CD14-positive monocyte (primary cell): ENCODE data around the gene CKAP2L. TPM values are rescaled to one million over a fixed set of nuclear protein-coding genes. Genes with fewer than 3 reads are reported as not detected.

Experiments
- DNase-seq, 3 donors: peaks; one replicate each; pipeline ENCODE4 v3.0.0-alpha.2; 2011 to 2022
- H2AFZ ChIP-seq: 2 replicates; pipeline ENCODE4 v1.6.0; 2012; ENCODE audit warnings: mild to moderate bottlenecking, low read depth, low read length, inconsistent platforms; ENCODE audit not compliant: insufficient read depth, poor library complexity, severe bottlenecking
- H3K27ac ChIP-seq, 2 donors: 1 replicate in 1 of 2; 2 replicates in 1 of 2; pipeline ENCODE4 v1.5.1; 2012 to 2013; ENCODE audit warnings: low read length in 2 of 2, control low read depth in 1 of 2, inconsistent platforms in 1 of 2, low read depth in 1 of 2, mild to moderate bottlenecking in 1 of 2
- H3K27me3 ChIP-seq, 2 donors: one replicate each; pipeline versions ENCODE4 v1.6.0 to v1.6.1; 2011 to 2013; ENCODE audit warnings: low read length in 2 of 2; ENCODE audit not compliant: control insufficient read depth in 2 of 2, insufficient read depth in 2 of 2
- H3K36me3 ChIP-seq, 2 donors: replicated peaks in 1 of 2; 1 replicate in 1 of 2; 2 replicates in 1 of 2; pipeline versions ENCODE4 v1.5.1 to v1.6.1; 2012 to 2013; ENCODE audit warnings: low read length in 2 of 2, control low read depth in 1 of 2, inconsistent platforms in 1 of 2, mild to moderate bottlenecking in 1 of 2; ENCODE audit not compliant: insufficient read depth in 2 of 2, control insufficient read depth in 1 of 2
- H3K4me1 ChIP-seq, 2 donors: 1 replicate in 1 of 2; 2 replicates in 1 of 2; pipeline versions ENCODE4 v1.5.1 to v1.6.1; 2012 to 2013; ENCODE audit warnings: low read length in 2 of 2, control low read depth in 1 of 2, inconsistent platforms in 1 of 2, mild to moderate bottlenecking in 1 of 2, moderate library complexity in 1 of 2; ENCODE audit not compliant: insufficient read depth in 2 of 2, control insufficient read depth in 1 of 2
- H3K4me2 ChIP-seq: replicated peaks from 2 replicates; pipeline ENCODE3; 2012; ENCODE audit warnings: low read length, moderate library complexity, mild to moderate bottlenecking; ENCODE audit not compliant: poor library complexity, severe bottlenecking; ENCODE audit errors: extremely low read depth
- H3K4me3 ChIP-seq, 3 experiments: fragments of 200-600 bp in 1 of 3; sonication (generic) in 1 of 3; replicated peaks in 1 of 3; 1 replicate in 2 of 3; 2 replicates in 1 of 3; pipeline ENCODE4 v1.5.1; 2011 to 2013; ENCODE audit warnings: low read length in 3 of 3, mild to moderate bottlenecking in 3 of 3, control low read depth in 2 of 3, low read depth in 2 of 3, inconsistent platforms in 1 of 3, moderate library complexity in 1 of 3
- H3K79me2 ChIP-seq: 2 replicates; pipeline ENCODE4 v1.6.0; 2012; ENCODE audit warnings: mild to moderate bottlenecking, control low read depth, inconsistent platforms, low read length, moderate library complexity; ENCODE audit not compliant: insufficient read depth
- H3K9ac ChIP-seq: 2 replicates; pipeline ENCODE4 v1.6.0; 2017; ENCODE audit warnings: low read length, mild to moderate bottlenecking; ENCODE audit not compliant: insufficient read depth, poor library complexity, severe bottlenecking
- H3K9me3 ChIP-seq, 2 donors: replicated peaks in 1 of 2; 1 replicate in 1 of 2; 2 replicates in 1 of 2; pipeline versions ENCODE4 v1.5.1 to v1.6.1; 2012 to 2013; ENCODE audit warnings: low read length in 2 of 2, control low read depth in 1 of 2; ENCODE audit not compliant: control insufficient read depth in 1 of 2, insufficient read depth in 1 of 2
- H4K20me1 ChIP-seq: 2 replicates; pipeline ENCODE4 v1.6.0; 2012; ENCODE audit warnings: mild to moderate bottlenecking, low read length, control low read depth, moderate library complexity; ENCODE audit not compliant: insufficient read depth
- H3K27ac Mint-ChIP-seq, 7 donors: one replicate each; pipeline ENCODE4 v1.8.0; 2020; ENCODE audit warnings: mild to moderate bottlenecking in 7 of 7, mixed read lengths in 7 of 7, moderate library complexity in 6 of 7, inconsistent platforms in 2 of 7
- H3K27me3 Mint-ChIP-seq, 3 donors: one replicate each; pipeline ENCODE4 v1.8.0; 2021 to 2022; ENCODE audit warnings: low read depth in 3 of 3, mild to moderate bottlenecking in 3 of 3, mixed read lengths in 3 of 3, moderate library complexity in 3 of 3, inconsistent platforms in 1 of 3
- H3K36me3 Mint-ChIP-seq, 2 donors: one replicate each; pipeline ENCODE4 v1.8.0; 2020; ENCODE audit warnings: mixed read lengths in 2 of 2, inconsistent platforms in 1 of 2, mild to moderate bottlenecking in 1 of 2
- H3K4me1 Mint-ChIP-seq: one replicate; pipeline ENCODE4 v1.8.0; 2020; ENCODE audit warnings: mild to moderate bottlenecking, mixed read lengths
- H3K4me3 Mint-ChIP-seq, 2 donors: one replicate each; pipeline ENCODE4 v1.8.0; 2020; ENCODE audit warnings: mild to moderate bottlenecking in 2 of 2, mixed read lengths in 2 of 2, moderate library complexity in 1 of 2
- H3K9me3 Mint-ChIP-seq, 7 donors: one replicate each; pipeline ENCODE4 v1.8.0; 2020 to 2022; ENCODE audit warnings: mixed read lengths in 7 of 7, mild to moderate bottlenecking in 6 of 7, moderate library complexity in 6 of 7, inconsistent platforms in 2 of 7
- CTCF ChIP-seq: fragments of 200-600 bp; IDR thresholded peaks from one replicate; pipeline ENCODE4 v1.8.0; 2022; ENCODE audit warnings: antibody characterized with exemption, mild to moderate bottlenecking
- WGBS: methylation state at CpG from one replicate; pipeline ENCODE4 v1.1.5; 2013; ENCODE audit warnings: missing lambda C conversion rate; ENCODE audit not compliant: insufficient coverage; 5-methylcytosine and 5-hydroxymethylcytosine counted together
- intact Hi-C, 2 donors: fragments of 100-400 bp; cut with micrococcal nuclease; formaldehyde crosslinking; loops; one replicate each; pipeline versions ENCODE4 v1.15.0 to v1.15.1; 2023
- polyA plus RNA-seq, 3 donors: library from polyadenylated mRNA; depleted of rRNA in 1 of 3; unstranded in 2 of 3; stranded (reverse) in 1 of 3; fragments of 300-500 nt in 2 of 3; fragments of >200 nt in 1 of 3; fragmentation: Illumina TruSeq in 2 of 3; gene quantifications; 1 replicate in 2 of 3; 2 replicates in 1 of 3; pipeline ENCODE4 v1.2.3, GENCODE V29; 2012 to 2021

CKAP2L gene
- polyA plus RNA-seq, 3 donors, result 0.04 to 0.24 TPM; not detected in 1

- peak overlapping the region; percentile 70 to 99 for H3K27ac ChIP-seq
- peak overlapping the region; percentile 95 to 99 (median 97) for H3K27ac Mint-ChIP-seq
- H3K36me3 Mint-ChIP-seq, result no peaks in the 10 kb centered on the region
- peaks cover 47 to 60% of the 10 kb centered on the region in 2 donors for H3K4me1 ChIP-seq
- peaks cover 4% of the 10 kb centered on the region for H4K20me1 ChIP-seq
- H3K9ac ChIP-seq, result peak overlapping the region; percentile 73
- H3K36me3 ChIP-seq, result no peaks in the 10 kb centered on the region
- TF ChIP-seq CTCF, result no peak
- peaks cover 44% of the 10 kb centered on the region for H3K4me1 Mint-ChIP-seq
- intact Hi-C loops, result loop anchor here in 1 of 2 donors (2.0 to 10.0 kb wide), 3 partner anchors 41 to 91 kb away; no protein-coding TSS in a partner anchor
- H3K9me3 ChIP-seq, result no peaks in the 10 kb centered on the region
- H2AFZ ChIP-seq, result no peak overlapping the region
- peak overlapping the region in 1 of 3 experiments; percentile 29 for H3K4me3 ChIP-seq
- H3K4me2 ChIP-seq, result peak overlapping the region; percentile 36
- peaks cover 5 to 10% (median 6%) of the 10 kb centered on the region in 7 donors for H3K9me3 Mint-ChIP-seq
- no peaks in the 10 kb centered on the region for H3K79me2 ChIP-seq
- H3K27me3 Mint-ChIP-seq, result peaks cover 2 to 4% (median 4%) of the 10 kb centered on the region in 3 donors
- H3K4me3 Mint-ChIP-seq, result peak overlapping the region in 1 of 2 donors; percentile 4
- WGBS, result 0% methylated on average over 1 of the region's 3 CpGs
- DNase-seq, result peak; percentile 88 to 96 (median 96)
- H3K27me3 ChIP-seq, result no peaks in the 10 kb centered on the region
These were observed 29.1 kb upstream of the CKAP2L start for GRCh38 chr2:112793449-112793978.

GRCh38 chr2:112792419-112792818 is 28.0 kb upstream of the CKAP2L start:
- Histone ChIP-seq H3K27ac (peak overlapping the region; percentile 70 to 99), H2AFZ (no peak overlapping the region), H3K9ac (no peak overlapping the region), H3K79me2 (no peaks in the 10 kb centered on the region), H3K27me3 (no peaks in the 10 kb centered on the region), H3K9me3 (no peaks in the 10 kb centered on the region), H3K4me1 (peaks cover 58 to 71% of the 10 kb centered on the region in 2 donors), H3K36me3 (no peaks in the 10 kb centered on the region), H4K20me1 (peaks cover 4% of the 10 kb centered on the region), H3K4me3 (no peak overlapping the region), H3K4me2 (no peak overlapping the region)
- TF ChIP-seq CTCF, result no peak
- peak overlapping the region in 6 of 7 donors; percentile 95 to 99 (median 98) for H3K27ac Mint-ChIP-seq
- peaks cover 2 to 4% (median 2%) of the 10 kb centered on the region in 3 donors for H3K27me3 Mint-ChIP-seq
- no peak overlapping the region for H3K4me3 Mint-ChIP-seq
- H3K36me3 Mint-ChIP-seq, result no peaks in the 10 kb centered on the region
- H3K9me3 Mint-ChIP-seq, result peaks cover 5 to 10% (median 7%) of the 10 kb centered on the region in 7 donors
- intact Hi-C loops, result loop anchor here in 1 of 2 donors (2.0 to 10.0 kb wide), 3 partner anchors 40 to 92 kb away; no protein-coding TSS in a partner anchor
- DNase-seq, result no peak
- WGBS, result no CpG with 5 or more reads among the region's 5 CpGs
- peaks cover 54% of the 10 kb centered on the region for H3K4me1 Mint-ChIP-seq
